GM19438 (cell line): ENCODE data around the gene APLP2.
"Not testable (repeated sequence)": the region's sequence is repeated elsewhere in the genome, so short reads cannot be mapped to it uniquely, and the experiment has no call there.

Source experiments
- ATAC-seq: cut with Tn5 transposase; IDR thresholded peaks from one replicate; pipeline ENCODE4 v1.9.1; 2021; ENCODE audit warnings: low read depth; ENCODE audit not compliant: unreplicated experiment

Gene APLP2

DNA sequence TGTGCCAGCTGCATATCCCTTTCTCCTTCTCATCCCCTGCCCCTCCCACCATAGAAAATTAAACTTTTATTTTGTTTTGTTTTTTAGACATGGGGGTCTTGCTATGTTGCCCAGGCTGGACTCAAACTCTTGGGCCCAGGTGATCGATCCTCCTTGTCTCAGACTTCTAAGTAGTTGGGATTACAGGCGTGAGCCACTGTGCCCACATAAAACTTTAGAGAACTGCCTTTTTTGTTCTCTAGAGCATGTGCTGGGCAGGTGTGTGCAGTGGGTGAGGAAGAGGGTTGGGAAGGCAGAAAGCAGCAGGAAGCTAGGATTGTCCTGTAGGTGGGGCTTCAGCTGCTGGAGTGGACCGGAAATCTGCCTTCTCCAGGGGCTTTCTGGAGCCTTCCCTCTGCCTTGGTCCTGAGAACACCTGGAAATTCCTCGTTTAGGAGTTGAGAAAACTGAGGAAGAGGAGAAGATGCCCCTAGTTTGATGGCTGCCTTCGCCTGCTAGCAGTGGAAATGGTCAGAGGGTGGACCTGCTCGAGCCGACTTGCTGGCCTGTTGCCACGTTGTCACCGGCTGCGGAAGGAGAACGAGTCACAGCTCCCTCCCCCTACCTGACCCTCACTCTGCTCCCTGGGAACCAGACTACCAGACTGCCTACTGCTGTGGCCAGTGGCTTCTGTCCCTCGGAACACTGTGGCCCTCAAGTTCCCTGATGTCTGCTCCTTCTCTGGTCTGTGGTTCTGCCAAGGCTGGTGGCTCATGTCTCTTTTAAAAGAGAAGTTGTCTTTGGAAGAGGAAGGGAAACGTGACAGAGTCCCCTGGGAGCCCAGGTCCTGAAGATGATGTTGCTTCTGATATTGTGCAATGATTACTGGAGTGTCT lies 93.9 kb downstream of the APLP2 start:
- no peak for ATAC-seq

DNA sequence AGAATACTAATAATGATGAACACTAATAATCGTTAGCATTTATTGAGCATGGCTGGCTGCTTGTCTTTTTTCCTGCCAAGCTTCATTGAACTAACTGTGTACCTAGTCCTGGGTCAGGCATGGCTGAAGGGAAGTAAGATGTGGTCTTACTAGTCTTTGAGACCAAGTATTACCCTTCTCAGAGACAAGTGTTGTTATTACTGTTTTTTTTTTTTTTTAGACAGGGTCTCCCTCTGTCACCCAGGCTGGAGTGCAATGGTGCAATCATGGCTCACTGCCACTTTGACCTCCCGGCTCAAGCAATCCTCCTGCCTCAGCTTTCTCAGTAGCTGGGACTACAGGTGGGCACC lies 94.5 kb downstream of the APLP2 start:
- no peak for ATAC-seq

DNA sequence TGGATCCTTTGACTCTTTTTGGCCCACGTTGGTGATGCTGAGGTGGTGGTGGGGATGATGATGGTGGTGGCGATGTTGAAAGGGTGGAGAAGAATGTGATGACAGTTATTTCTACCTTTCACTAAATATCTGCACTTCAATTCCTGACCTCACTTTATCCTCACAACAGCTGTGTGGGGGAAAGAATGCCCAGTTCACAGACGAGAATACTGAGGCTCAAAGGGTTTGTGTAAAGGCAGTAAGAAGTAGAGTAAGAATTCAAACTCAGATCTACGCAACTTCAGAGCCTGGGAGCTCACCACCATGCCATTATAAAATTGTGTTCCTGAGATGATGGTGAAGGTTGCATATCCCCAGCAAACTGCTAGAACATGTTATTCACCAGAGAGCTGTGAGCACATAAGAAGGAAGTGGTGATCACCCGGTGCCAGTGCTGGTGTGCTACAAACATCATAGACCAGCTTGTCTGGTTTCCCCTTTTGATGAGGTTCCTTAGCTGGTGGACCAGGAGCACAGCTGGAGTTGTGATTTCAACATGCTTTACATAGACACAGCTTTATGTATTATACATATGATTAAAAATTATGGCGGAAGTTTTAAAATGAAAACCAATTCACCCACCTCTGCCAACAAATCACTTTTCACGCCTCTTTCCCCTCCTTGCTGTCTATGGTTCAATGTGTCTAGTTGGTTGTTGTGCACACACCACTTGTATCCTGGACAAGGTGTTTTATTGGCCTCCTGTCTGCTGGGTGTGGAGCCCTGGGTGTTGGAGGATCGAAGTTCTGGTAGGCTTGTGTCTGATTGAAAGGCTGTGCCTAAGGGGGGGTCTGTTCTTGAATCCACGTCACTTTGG lies 96.1 kb downstream of the APLP2 start:
- no peak for ATAC-seq

GRCh38 chr11:130166457-130166784 lies 96.7 kb downstream of the APLP2 start:
- ATAC-seq, result no peak

DNA sequence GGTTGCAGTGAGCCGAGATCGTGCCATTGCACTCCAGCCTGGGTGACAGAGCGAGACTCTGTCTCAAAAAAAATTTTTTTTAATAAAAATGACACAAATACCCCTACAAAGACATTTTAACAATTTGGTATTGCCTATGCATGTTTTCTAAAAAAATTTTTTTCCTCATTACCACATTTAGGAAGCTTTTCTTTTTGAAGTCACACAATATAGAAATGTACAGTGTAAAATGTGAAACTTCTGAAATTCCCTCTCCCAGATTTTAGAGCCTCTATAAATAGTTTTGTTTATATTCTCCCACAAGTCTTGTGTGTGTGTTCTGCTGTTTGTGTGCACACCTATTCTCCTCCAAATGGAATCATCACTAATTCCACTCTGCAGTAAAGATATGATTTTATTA lies 97.5 kb downstream of the APLP2 start:
- no peak for ATAC-seq

DNA sequence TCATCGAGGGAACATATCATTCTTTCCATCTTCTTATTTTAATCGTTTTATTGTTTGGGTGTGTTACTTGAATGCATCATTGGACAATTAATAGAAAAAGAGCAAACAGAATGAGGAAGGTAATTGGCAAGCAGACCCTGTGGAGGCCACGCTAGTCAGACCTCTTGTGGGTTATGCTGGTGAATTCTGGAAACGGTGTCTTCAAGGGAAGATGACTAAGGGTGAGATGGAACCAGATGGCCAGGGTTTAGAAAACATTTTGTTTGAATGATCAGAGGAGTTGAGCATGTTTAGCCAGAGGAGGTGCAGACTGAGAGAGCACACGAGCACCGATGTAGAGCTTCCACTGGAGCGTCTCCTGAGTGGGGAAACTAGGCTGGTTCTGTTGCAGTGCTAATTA lies 98.4 kb downstream of the APLP2 start:
- no peak for ATAC-seq

- no peak for ATAC-seq
Measured at GRCh38 chr11:130170345-130170744, 100.7 kb downstream of the APLP2 start.

GRCh38 chr11:130171534-130171933 lies 101.8 kb downstream of the APLP2 start:
- no peak for ATAC-seq

GRCh38 chr11:130172001-130172400 lies 102.3 kb downstream of the APLP2 start:
- ATAC-seq, result not testable (repeated sequence)

DNA sequence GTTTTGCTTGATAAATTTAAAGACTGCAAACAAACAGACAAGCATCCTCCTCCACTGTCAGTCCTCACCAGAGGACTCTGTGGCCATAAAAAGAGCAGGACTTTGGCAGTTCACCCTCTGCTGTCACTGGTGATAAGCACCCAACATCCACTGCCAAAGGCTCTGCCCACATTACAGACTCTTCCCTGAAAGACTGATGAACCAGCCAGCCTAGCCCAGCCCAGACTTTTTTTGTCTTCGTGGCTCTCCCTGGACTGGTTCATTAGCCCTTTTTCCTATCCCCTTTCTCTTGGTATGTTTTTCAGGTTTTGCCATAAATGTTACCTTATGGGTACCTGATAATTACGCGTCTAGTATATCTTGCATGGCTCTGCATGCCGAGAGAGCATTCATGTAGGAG lies 104.9 kb downstream of the APLP2 start:
- ATAC-seq, result no peak

GRCh38 chr11:130175898-130176297 lies 106.2 kb downstream of the APLP2 start:
- ATAC-seq, result no peak

GRCh38 chr11:130177782-130178181 lies 108.1 kb downstream of the APLP2 start:
- no peak for ATAC-seq

DNA sequence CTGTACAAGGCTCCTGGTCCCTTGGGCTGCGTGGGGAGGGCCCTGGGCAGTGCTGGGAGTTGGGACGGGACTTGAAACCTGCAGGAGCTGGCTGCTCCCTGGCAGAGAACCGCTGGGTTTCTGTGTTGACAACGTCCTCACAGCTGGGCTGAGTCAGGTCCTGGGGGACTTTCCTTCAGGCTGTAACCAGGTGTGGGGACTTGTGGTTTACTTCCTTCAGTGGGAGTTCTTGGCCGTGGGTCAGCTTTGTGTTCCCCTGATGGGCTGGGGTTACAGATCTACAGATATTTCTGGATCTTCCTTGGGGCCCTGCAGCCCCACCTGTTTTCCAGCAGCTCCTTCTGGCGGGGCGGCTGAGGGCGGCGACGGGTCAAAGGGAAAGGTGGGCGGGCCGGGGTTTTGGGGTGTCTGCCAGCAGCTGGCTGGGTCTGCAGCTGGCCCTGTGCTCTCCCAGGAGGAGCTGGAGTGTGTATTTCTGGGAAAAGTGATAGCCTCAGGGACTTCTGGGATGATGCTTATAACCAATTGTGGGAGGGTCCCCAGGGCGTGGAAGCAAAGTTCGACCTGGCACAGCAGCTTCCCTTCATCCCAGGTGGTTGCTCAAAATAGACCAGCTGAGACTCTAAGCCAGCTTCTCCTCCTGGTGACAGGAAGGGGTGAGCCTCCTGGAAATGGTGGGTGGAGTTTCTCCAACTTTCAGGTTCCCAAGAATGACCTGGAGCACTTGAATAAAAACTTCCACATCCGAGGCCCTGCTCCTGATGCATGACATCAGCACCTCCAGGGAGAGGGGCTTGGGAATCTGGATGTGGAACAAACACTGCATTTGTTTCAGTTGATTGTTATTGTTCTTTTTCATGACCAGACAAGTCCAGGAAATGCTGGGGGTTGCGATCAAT lies 109.0 kb downstream of the APLP2 start:
- ATAC-seq, result no peak

DNA sequence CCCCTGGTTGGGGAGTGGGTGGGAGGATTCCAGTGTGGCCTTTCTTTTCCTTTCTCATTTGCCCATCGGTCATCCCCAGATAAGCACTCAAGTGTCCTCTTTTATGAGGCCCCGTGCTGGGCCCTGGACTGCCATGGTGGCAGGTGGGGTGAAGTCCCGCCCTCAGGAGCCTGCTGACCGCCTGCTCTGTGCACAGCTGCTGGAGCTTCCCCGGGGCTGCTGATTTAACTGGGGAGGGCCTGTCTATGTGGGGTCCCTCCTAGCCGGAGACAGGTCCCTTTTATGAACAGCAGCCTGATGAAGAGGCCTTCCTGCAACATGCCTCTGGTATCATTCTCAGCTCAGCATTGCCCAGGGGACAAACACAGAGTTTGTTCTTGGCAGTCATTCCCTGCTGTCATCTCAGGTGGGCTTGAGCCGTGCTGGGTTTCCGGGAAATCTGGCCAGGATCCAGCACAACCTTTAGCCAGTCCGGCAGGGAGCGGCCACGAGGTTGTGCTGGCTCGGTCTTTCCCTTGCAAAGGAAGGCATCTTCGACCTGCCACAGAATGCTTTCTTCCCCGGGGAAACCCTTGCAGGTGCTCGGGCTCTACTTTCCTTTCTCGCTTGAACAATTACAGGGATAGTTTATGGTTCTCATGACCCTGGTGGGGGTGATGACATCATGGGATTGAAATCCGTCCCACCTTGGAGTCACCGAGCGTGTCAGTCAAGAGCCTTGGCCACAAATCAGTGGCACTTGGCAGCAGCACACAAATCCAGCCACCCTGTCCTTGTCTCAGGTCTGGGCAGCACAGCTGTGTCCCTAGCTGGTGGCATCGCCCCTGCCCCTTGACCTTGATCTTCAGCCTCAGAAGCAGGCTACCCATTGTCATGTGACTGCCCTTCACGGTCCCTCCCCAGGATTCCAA lies 110.0 kb downstream of the APLP2 start:
- ATAC-seq, result no peak

DNA sequence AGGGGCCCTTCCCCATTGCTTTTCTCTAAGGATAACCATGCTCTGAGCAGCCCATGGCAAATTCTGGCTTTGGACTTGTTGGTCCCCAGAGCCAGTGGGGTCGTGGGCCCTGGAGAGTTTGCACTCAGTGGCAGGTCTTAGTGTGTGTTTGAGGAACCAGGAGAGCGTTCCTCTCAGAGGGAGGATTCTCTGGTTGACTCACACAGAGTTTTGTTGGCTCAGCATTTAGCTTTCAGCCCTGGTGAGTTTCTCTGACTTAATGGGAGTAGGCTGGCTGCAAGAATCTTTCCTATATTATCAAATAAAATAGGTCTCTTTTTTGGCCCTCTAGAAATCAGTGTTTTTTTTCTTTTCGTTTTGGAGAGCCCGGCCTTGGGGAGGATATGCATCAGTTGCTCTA lies 110.8 kb downstream of the APLP2 start:
- no peak for ATAC-seq

DNA sequence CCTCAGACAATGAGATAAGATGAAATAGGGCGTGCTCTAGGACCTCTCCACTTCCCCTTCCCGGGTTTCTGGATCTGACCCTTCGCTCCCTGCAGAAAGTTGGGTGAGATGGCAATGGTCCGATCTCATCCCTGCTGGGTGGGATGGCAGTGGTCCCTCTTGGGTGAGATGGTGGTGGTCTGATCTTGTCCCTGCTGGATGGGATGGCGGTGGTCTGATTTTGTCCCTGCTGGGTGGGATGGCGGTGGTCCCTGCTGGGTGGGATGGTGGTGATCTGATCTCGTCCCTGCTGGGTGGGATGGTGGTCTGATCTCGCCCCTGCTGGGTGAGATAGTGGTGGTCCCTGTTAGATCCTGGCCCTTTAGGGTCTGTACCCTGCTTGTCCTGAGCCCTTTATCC lies 111.2 kb downstream of the APLP2 start:
- ATAC-seq, result no peak

- peak; percentile 78 for ATAC-seq
Measured at GRCh38 chr11:130181295-130182272, 111.9 kb downstream of the APLP2 start.

GRCh38 chr11:130183878-130184610 lies 114.3 kb downstream of the APLP2 start:
- ATAC-seq, result no peak
